ENCODE data around the gene ODF2. TPM values are rescaled to one million over a fixed set of nuclear protein-coding genes. Genes with fewer than 3 reads are reported as not detected.
"Not testable (repeated sequence)": the region's sequence is repeated elsewhere in the genome, so short reads cannot be mapped to it uniquely, and the experiment has no call there.

ODF2 gene
- total RNA-seq, 1 experiment from 2014 or later: 80.6 TPM

DNA sequence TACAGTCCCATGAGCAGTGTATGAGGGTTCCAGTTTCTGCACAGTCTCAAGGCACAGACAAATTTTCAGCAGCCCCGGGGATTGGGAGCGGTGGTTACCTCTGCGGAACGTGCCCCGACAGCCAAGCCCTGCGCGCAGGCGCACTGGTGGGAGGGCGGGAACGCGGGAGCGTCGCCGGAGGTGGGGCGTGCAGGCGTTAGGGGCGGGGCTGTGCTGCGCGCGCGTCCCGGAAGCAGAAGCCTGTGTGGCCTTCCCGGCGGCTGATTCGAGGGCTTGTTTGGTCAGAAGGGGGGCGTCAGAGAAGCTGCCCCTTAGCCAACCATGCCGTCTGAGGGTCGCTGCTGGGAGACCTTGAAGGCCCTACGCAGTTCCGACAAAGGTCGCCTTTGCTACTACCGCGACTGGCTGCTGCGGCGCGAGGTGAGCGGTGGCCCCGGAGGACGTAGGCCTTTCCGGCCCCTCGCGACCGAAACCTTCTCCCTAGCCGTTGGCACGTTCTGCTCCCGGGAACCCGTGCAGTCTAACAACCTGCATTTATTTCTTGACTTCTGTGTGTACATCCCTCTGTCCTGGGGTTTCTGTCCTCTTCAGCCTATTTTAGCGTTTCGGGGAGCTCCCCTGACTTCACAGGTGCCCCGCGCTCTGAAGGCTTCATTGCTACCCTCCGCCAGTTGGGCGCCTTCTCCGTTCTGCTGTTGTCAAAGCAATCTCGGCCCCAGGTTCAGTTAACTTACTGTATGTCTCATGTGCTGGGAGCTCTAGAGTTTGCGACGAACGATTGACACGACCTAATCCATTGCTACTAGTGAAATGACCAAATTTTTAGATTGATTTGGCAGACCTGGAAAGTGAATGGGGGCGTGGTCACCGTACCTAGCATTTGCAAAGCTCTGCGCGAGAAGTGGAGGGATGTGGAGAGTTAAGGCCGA is 48.9 kb downstream of the ODF2 start, which contains the start of gene GLE1:
TSS of gene GLE1 (plus strand) at position 235 of the 929 bp plus-strand sequence. CDS start at position 322, 87 bp downstream.
- no TSS peak for BruUV-seq (replicated peaks)
- DNase-seq (ENCODE audit: low spot score): peak; percentile 96
- H3K4me1 ChIP-seq (ENCODE audit: insufficient read depth, low read length, poor library complexity, severe bottlenecking): peaks cover 6% of the 10 kb centered on the region
- H3K36me3 ChIP-seq (ENCODE audit: insufficient read depth, low read length, poor library complexity, severe bottlenecking): peaks cover 25% of the 10 kb centered on the region
- H3K4me3 ChIP-seq (ENCODE audit: low read depth, low read length, poor library complexity, severe bottlenecking): peak within 1 kb of the TSS; percentile 79
- ChIA-PET POLR2A (ENCODE audit: low non-redundant PET) (no interaction called here), CTCF (interaction anchor here (0.9 kb wide), 1 partner anchor 66 kb away, joined by 4 read pairs; no protein-coding TSS in a partner anchor)
- H3K9me3 ChIP-seq (ENCODE audit: low read depth, low read length, poor library complexity, severe bottlenecking): no peaks in the 10 kb centered on the region
- no peak for TF ChIP-seq EZH2 (IDR thresholded peaks at IDR 0.05; ENCODE audit: borderline replicate concordance, low read depth, low read length, poor library complexity, severe bottlenecking)
- peak within 1 kb of the TSS; percentile 74 for H3K27ac ChIP-seq (ENCODE audit: low read depth, low read length, poor library complexity, severe bottlenecking)
- no peaks in the 10 kb centered on the region for H3K27me3 ChIP-seq (replicated peaks; ENCODE audit: insufficient read depth, low read depth, low read length, poor library complexity)
- intact Hi-C loops (cut with micrococcal nuclease; ENCODE audit: unreplicated experiment): no loop called here

DNA sequence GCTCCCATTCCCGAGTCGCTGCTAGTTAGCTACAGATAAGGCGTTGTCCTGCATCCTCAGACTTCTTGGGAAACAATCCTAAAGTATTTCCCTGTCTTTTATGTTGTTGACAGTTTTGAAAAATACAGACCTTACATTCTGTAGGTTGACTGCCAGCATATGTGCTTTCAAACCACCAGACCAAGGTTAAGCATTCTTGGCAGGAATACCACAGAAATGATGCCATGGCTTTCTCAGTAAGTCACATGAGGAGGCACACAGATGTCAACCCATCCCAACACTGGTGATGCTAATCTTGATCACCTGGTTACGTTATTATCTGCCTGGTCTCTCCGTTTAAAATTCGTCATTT is 49.6 kb downstream of the ODF2 start:
- Histone ChIP-seq H3K9me3 (ENCODE audit: low read depth, low read length, poor library complexity, severe bottlenecking) (no peaks in the 10 kb centered on the region), H3K4me1 (ENCODE audit: insufficient read depth, low read length, poor library complexity, severe bottlenecking) (peaks cover 6% of the 10 kb centered on the region), H3K27ac (ENCODE audit: low read depth, low read length, poor library complexity, severe bottlenecking) (peak overlapping the region; percentile 74), H3K36me3 (ENCODE audit: insufficient read depth, low read length, poor library complexity, severe bottlenecking) (peaks cover 22% of the 10 kb centered on the region), H3K4me3 (ENCODE audit: low read depth, low read length, poor library complexity, severe bottlenecking) (peak overlapping the region; percentile 79), H3K27me3 (replicated peaks; ENCODE audit: insufficient read depth, low read depth, low read length, poor library complexity) (no peaks in the 10 kb centered on the region)
- ChIA-PET POLR2A (ENCODE audit: low non-redundant PET) (interaction anchor here (0.6 kb wide), 1 partner anchor 23 kb away, joined by 12 read pairs; no protein-coding TSS in a partner anchor), CTCF (interaction anchor here (0.9 kb wide), 1 partner anchor 67 kb away, joined by 4 read pairs; no protein-coding TSS in a partner anchor)
- intact Hi-C loops (cut with micrococcal nuclease; ENCODE audit: unreplicated experiment): no loop called here
- TSS peak; percentile 55 for BruUV-seq (replicated peaks)
- no peak for DNase-seq (ENCODE audit: low spot score)
- TF ChIP-seq, protein P1, sequence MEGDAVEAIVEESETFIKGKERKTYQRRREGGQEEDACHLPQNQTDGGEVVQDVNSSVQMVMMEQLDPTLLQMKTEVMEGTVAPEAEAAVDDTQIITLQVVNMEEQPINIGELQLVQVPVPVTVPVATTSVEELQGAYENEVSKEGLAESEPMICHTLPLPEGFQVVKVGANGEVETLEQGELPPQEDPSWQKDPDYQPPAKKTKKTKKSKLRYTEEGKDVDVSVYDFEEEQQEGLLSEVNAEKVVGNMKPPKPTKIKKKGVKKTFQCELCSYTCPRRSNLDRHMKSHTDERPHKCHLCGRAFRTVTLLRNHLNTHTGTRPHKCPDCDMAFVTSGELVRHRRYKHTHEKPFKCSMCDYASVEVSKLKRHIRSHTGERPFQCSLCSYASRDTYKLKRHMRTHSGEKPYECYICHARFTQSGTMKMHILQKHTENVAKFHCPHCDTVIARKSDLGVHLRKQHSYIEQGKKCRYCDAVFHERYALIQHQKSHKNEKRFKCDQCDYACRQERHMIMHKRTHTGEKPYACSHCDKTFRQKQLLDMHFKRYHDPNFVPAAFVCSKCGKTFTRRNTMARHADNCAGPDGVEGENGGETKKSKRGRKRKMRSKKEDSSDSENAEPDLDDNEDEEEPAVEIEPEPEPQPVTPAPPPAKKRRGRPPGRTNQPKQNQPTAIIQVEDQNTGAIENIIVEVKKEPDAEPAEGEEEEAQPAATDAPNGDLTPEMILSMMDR (conservative IDR thresholded peaks at IDR 0.05; ENCODE audit: low read depth, low read length): no peak
- TF ChIP-seq EZH2 (IDR thresholded peaks at IDR 0.05; ENCODE audit: borderline replicate concordance, low read depth, low read length, poor library complexity, severe bottlenecking): no peak

- DNase-seq (ENCODE audit: low spot score); CTCF ChIA-PET; BruUV-seq (replicated peaks); H3K4me1 ChIP-seq (ENCODE audit: insufficient read depth, low read length, poor library complexity, severe bottlenecking); H3K27me3 ChIP-seq (replicated peaks; ENCODE audit: insufficient read depth, low read depth, low read length, poor library complexity); H3K9me3 ChIP-seq (ENCODE audit: low read depth, low read length, poor library complexity, severe bottlenecking); intact Hi-C loops (cut with micrococcal nuclease; ENCODE audit: unreplicated experiment); H3K27ac ChIP-seq (ENCODE audit: low read depth, low read length, poor library complexity, severe bottlenecking): not testable (repeated sequence)
- POLR2A ChIA-PET (ENCODE audit: low non-redundant PET): interaction anchor here (0.6 kb wide), 1 partner anchor 22 kb away, joined by 12 read pairs; no protein-coding TSS in a partner anchor
- H3K4me3 ChIP-seq (ENCODE audit: low read depth, low read length, poor library complexity, severe bottlenecking): peak overlapping the region; percentile 79
- peaks cover 20% of the 10 kb centered on the region for H3K36me3 ChIP-seq (ENCODE audit: insufficient read depth, low read length, poor library complexity, severe bottlenecking)
Measured at GRCh38 chr9:128505906-128506305, 50.1 kb downstream of the ODF2 start.

DNA sequence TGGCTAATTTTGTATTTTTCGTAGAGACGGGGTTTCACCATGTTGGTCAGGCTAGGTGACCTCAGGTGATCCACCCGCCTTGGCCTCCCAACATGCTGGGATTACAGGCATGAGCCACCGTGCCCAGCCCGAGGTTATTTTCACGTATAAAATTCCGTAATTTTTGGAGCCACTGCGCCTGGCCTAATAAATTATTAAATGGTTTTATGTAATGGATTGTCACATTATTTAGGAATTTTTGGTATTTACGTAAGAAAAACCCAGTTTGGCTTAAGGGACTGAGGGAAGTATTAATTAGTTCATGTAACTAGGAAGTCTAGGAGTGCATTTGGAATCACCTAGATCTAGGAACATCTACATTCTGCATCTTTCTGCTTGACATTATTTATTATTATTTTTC is 57.0 kb downstream of the ODF2 start:
- H3K27ac ChIP-seq (ENCODE audit: low read depth, low read length, poor library complexity, severe bottlenecking): no peak overlapping the region
- no peak for DNase-seq (ENCODE audit: low spot score)
- no TSS peak for BruUV-seq (replicated peaks)
- ChIA-PET POLR2A (ENCODE audit: low non-redundant PET) (no interaction called here), CTCF (no interaction called here)
- intact Hi-C loops (cut with micrococcal nuclease; ENCODE audit: unreplicated experiment): no loop called here
- no peak overlapping the region for H3K4me3 ChIP-seq (ENCODE audit: low read depth, low read length, poor library complexity, severe bottlenecking)
- no peaks in the 10 kb centered on the region for H3K27me3 ChIP-seq (replicated peaks; ENCODE audit: insufficient read depth, low read depth, low read length, poor library complexity)
- no peaks in the 10 kb centered on the region for H3K9me3 ChIP-seq (ENCODE audit: low read depth, low read length, poor library complexity, severe bottlenecking)
- TF ChIP-seq, protein P1 (conservative IDR thresholded peaks at IDR 0.05; ENCODE audit: low read depth, low read length): no peak
- TF ChIP-seq EZH2 (IDR thresholded peaks at IDR 0.05; ENCODE audit: borderline replicate concordance, low read depth, low read length, poor library complexity, severe bottlenecking): no peak
- no peaks in the 10 kb centered on the region for H3K4me1 ChIP-seq (ENCODE audit: insufficient read depth, low read length, poor library complexity, severe bottlenecking)
- H3K36me3 ChIP-seq (ENCODE audit: insufficient read depth, low read length, poor library complexity, severe bottlenecking): peaks cover 53% of the 10 kb centered on the region
